HG02642 (cell line): ENCODE results near the gene LRMDA.

Experiments used
- ATAC-seq: cut with Tn5 transposase; IDR thresholded peaks from one replicate; pipeline ENCODE4 v1.9.1; 2021; ENCODE audit warnings: mild to moderate bottlenecking; ENCODE audit not compliant: unreplicated experiment, poor library complexity

LRMDA gene

GRCh38 chr10:75441682-75442081 is 10.3 kb downstream of the LRMDA start:
- ATAC-seq, result no peak

- ATAC-seq, result no peak
These were observed 11.9 kb downstream of the LRMDA start for GRCh38 chr10:75443362-75443761.

GRCh38 chr10:75444781-75445386 is 13.5 kb downstream of the LRMDA start:
- ATAC-seq, result no peak

GRCh38 chr10:75446508-75446907 is 15.1 kb downstream of the LRMDA start:
- ATAC-seq, result no peak

- no peak for ATAC-seq
These were observed 16.7 kb downstream of the LRMDA start for GRCh38 chr10:75448166-75448565.

- ATAC-seq, result no peak
These were observed 18.1 kb downstream of the LRMDA start for GRCh38 chr10:75449382-75450074.

- ATAC-seq, result no peak
These were observed 18.6 kb downstream of the LRMDA start for GRCh38 chr10:75450075-75450445.

- no peak for ATAC-seq
These were observed 19.5 kb downstream of the LRMDA start for GRCh38 chr10:75450644-75451640.

GRCh38 chr10:75451831-75452230 is 20.4 kb downstream of the LRMDA start:
- no peak for ATAC-seq

- ATAC-seq, result no peak
These were observed 21.6 kb downstream of the LRMDA start for GRCh38 chr10:75452997-75453396.

GRCh38 chr10:75456122-75456521 is 24.7 kb downstream of the LRMDA start:
- no peak for ATAC-seq

GRCh38 chr10:75460059-75460458 is 28.6 kb downstream of the LRMDA start:
- no peak for ATAC-seq

GRCh38 chr10:75461672-75462649 is 30.5 kb downstream of the LRMDA start:
- no peak for ATAC-seq

- ATAC-seq, result no peak
These were observed 31.4 kb downstream of the LRMDA start for GRCh38 chr10:75462865-75463264.

GRCh38 chr10:75464478-75465449 is 33.3 kb downstream of the LRMDA start:
- no peak for ATAC-seq

- ATAC-seq, result no peak
These were observed 34.0 kb downstream of the LRMDA start for GRCh38 chr10:75465450-75465827.

- no peak for ATAC-seq
These were observed 34.6 kb downstream of the LRMDA start for GRCh38 chr10:75466001-75466400.

GRCh38 chr10:75466886-75467285 is 35.5 kb downstream of the LRMDA start:
- ATAC-seq, result no peak

GRCh38 chr10:75468612-75469005 is 37.2 kb downstream of the LRMDA start:
- no peak for ATAC-seq
